ENCODE measurements around the gene COQ9. TPM values are rescaled to one million over a fixed set of nuclear protein-coding genes. Genes with fewer than 3 reads are reported as not detected.

COQ9 gene
- total RNA-seq, 1 experiment from 2014 or later: 69.7 TPM

DNA sequence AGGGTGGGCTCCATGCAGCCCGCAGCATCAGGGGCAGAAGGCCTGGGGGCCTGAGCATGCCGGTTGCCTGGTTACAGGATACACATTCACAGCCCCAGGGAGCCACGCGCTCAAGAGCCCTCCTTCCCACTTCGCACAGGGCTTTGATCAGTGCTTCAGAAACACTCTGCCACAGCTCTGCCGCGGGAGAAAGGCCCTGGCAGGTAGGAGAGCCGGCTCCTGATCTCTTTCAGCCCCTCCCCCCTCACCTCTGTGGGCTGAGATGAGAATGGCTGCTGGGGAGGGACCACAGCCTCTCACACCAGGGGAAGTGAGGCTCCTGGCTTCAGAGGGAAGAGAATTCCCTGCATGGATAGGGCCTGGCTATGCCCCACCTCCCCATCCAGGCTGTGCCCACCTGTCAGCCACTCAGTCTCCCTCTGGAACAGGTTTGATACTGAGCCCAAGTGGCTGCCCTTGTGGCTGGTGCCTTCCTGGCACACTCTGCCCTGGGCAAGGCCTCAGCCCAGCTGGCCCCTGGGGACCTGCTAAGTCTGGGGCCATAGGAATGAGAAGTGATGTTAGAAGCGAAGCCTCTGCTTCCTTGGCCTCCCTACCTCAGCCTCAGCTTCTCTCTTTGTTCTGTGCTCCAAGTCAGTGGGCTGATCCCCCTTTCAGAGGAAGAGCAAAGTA lies 30.4 kb downstream of the COQ9 start:
- Histone ChIP-seq H3K27me3 (replicated peaks; ENCODE audit: insufficient read depth, low read depth, low read length, poor library complexity) (no peaks in the 10 kb centered on the region), H3K27ac (ENCODE audit: low read depth, low read length, poor library complexity, severe bottlenecking) (no peak overlapping the region), H3K9me3 (ENCODE audit: low read depth, low read length, poor library complexity, severe bottlenecking) (no peaks in the 10 kb centered on the region), H3K4me1 (ENCODE audit: insufficient read depth, low read length, poor library complexity, severe bottlenecking) (peaks cover 18% of the 10 kb centered on the region), H3K4me3 (ENCODE audit: low read depth, low read length, poor library complexity, severe bottlenecking) (no peak overlapping the region), H3K36me3 (ENCODE audit: insufficient read depth, low read length, poor library complexity, severe bottlenecking) (peaks cover 19% of the 10 kb centered on the region)
- BruUV-seq (replicated peaks): no TSS peak
- intact Hi-C loops (cut with micrococcal nuclease; ENCODE audit: unreplicated experiment): no loop called here
- ChIA-PET CTCF (no interaction called here), POLR2A (ENCODE audit: low non-redundant PET) (no interaction called here)
- TF ChIP-seq EZH2 (IDR thresholded peaks at IDR 0.05; ENCODE audit: borderline replicate concordance, low read depth, low read length, poor library complexity, severe bottlenecking): no peak
- TF ChIP-seq, protein P1, sequence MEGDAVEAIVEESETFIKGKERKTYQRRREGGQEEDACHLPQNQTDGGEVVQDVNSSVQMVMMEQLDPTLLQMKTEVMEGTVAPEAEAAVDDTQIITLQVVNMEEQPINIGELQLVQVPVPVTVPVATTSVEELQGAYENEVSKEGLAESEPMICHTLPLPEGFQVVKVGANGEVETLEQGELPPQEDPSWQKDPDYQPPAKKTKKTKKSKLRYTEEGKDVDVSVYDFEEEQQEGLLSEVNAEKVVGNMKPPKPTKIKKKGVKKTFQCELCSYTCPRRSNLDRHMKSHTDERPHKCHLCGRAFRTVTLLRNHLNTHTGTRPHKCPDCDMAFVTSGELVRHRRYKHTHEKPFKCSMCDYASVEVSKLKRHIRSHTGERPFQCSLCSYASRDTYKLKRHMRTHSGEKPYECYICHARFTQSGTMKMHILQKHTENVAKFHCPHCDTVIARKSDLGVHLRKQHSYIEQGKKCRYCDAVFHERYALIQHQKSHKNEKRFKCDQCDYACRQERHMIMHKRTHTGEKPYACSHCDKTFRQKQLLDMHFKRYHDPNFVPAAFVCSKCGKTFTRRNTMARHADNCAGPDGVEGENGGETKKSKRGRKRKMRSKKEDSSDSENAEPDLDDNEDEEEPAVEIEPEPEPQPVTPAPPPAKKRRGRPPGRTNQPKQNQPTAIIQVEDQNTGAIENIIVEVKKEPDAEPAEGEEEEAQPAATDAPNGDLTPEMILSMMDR (conservative IDR thresholded peaks at IDR 0.05; ENCODE audit: low read depth, low read length): no peak
- DNase-seq (ENCODE audit: low spot score): no peak

DNA sequence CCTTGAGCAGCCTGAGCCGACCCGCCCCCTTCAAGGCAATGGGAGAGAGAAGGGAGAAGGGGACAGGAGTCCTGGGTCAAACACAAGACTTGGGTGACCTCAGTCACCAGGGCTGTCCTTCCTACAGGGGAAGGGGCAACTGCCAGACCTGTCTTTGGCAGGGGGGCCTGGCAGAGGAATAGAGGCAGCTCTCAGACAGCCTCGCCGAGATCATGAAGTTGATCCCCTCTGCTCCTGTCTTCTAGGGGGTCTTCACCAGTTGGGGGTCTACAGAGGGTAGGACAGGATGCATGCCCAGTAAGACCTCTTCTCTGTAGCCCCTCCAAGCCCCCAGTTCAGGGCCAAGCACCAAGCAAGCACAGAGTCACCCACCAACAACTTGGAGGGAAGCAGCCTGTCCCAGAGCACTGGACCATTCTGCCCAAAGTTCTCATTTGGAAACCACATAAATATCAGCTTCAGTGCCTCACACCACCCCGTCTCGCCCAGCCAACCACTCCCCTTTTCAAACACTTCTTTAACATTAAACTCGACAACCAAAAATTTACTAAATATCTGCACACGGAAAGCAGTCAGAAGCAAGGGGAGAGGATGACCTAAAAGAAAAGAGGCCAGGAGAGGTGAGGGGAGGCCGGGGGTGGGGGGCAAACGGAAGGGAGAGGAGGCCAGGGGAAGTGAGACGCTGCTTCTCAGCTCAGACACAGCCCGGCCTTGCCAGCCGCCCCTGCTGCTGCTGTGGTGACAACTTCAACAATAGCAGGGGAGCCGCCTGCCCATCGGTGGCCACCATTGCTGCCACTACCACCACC lies 31.3 kb downstream of the COQ9 start:
- BruUV-seq (replicated peaks): no TSS peak
- Histone ChIP-seq H3K4me1 (ENCODE audit: insufficient read depth, low read length, poor library complexity, severe bottlenecking) (peaks cover 15% of the 10 kb centered on the region), H3K4me3 (ENCODE audit: low read depth, low read length, poor library complexity, severe bottlenecking) (peak overlapping the region; percentile 49), H3K36me3 (ENCODE audit: insufficient read depth, low read length, poor library complexity, severe bottlenecking) (peaks cover 11% of the 10 kb centered on the region), H3K27ac (ENCODE audit: low read depth, low read length, poor library complexity, severe bottlenecking) (no peak overlapping the region), H3K27me3 (replicated peaks; ENCODE audit: insufficient read depth, low read depth, low read length, poor library complexity) (no peaks in the 10 kb centered on the region), H3K9me3 (ENCODE audit: low read depth, low read length, poor library complexity, severe bottlenecking) (no peaks in the 10 kb centered on the region)
- CTCF ChIA-PET: no interaction called here
- DNase-seq (ENCODE audit: low spot score): no peak
- no peak for TF ChIP-seq EZH2 (IDR thresholded peaks at IDR 0.05; ENCODE audit: borderline replicate concordance, low read depth, low read length, poor library complexity, severe bottlenecking)
- TF ChIP-seq, protein P1 (conservative IDR thresholded peaks at IDR 0.05; ENCODE audit: low read depth, low read length): no peak
- POLR2A ChIA-PET (ENCODE audit: low non-redundant PET): no interaction called here
- intact Hi-C loops (cut with micrococcal nuclease; ENCODE audit: unreplicated experiment): no loop called here

DNA sequence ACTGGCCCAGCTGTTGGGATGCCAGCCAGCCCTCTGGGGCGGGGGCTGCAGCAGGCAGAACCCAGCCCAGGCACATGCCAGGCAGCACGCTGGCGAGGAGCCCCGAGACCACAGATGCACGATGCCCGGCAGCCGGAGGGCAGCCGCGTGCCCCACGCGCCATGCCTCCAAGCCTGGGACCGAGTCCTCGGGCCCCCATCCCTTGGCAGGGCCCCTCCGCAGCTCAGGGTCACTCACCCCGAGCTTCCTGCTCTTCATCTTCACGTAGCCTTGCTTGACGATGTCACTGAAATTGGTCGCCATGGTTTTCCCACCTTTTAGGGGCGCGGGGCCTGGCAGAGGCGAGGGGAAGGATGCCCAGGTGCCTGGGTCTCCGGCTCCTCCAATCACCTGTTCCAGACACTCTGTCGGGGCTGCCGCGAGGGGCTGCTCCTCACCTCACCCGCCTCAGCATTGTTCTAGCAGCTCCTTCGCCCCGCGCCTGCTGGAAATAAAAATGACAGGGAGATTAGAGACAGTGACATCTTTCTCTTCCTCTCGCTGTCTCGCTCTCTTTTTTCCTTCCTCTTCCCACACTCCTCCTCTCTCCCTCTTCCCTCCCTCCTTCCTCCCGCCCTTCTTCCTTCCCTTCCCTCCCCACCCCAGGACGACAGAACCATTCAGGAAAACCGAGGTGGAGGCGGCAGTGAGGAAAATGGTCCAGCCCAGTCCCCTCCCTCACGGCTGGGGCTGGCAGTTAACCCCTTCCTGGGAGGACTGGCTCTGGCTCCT lies 32.1 kb downstream of the COQ9 start:
- no TSS peak for BruUV-seq (replicated peaks)
- H3K4me3 ChIP-seq (ENCODE audit: low read depth, low read length, poor library complexity, severe bottlenecking): peak overlapping the region; percentile 49
- ChIA-PET POLR2A (ENCODE audit: low non-redundant PET) (interaction anchor here (0.7 kb wide), 1 partner anchor 256 kb away, joined by 13 read pairs; no protein-coding TSS in a partner anchor), CTCF (no interaction called here)
- peaks cover 15% of the 10 kb centered on the region for H3K4me1 ChIP-seq (ENCODE audit: insufficient read depth, low read length, poor library complexity, severe bottlenecking)
- TF ChIP-seq, protein P1 (conservative IDR thresholded peaks at IDR 0.05; ENCODE audit: low read depth, low read length): no peak
- no peak for TF ChIP-seq EZH2 (IDR thresholded peaks at IDR 0.05; ENCODE audit: borderline replicate concordance, low read depth, low read length, poor library complexity, severe bottlenecking)
- intact Hi-C loops (cut with micrococcal nuclease; ENCODE audit: unreplicated experiment): no loop called here
- peaks cover 4% of the 10 kb centered on the region for H3K36me3 ChIP-seq (ENCODE audit: insufficient read depth, low read length, poor library complexity, severe bottlenecking)
- no peaks in the 10 kb centered on the region for H3K9me3 ChIP-seq (ENCODE audit: low read depth, low read length, poor library complexity, severe bottlenecking)
- H3K27me3 ChIP-seq (replicated peaks; ENCODE audit: insufficient read depth, low read depth, low read length, poor library complexity): no peaks in the 10 kb centered on the region
- peak overlapping the region; percentile 30 for H3K27ac ChIP-seq (ENCODE audit: low read depth, low read length, poor library complexity, severe bottlenecking)
- DNase-seq (ENCODE audit: low spot score): peak; percentile 73

Data from A673 (cell line).